ENCODE measurements around the gene CD200. TPM values are rescaled to one million over a fixed set of nuclear protein-coding genes. Genes with fewer than 3 reads are reported as not detected.

The CD200 gene
- total RNA-seq, 1 donor, result 3.3 TPM

DNA sequence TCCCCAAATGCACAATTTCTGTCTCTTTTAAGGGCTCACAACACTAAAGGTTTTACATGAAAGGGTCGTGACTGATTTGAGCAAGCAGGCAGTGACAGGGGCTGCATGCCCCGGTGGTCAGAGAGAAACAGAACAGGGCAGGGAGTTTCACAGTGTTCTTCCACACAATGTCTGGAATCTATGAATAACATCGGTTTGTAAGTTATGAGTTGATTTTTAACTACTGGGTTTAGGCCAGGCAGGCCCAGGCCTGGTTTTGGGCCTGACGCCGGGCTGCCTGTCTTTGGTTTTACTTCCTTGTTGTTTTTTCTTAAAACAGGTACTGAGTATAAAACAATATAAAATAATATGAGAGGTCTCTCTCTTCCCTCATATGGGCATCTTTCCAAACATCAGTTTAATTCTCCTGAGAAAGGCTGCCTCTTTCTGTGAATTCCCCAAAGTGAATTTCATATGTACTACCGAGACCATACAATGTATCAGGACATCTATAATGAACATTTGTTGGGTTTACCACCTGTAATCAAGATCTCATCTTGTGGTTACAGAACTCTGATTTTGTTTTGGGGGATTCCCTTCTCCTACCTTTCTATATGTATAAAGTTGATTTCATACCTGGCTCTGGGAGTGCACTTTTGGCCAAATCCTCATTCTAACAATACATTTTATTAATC lies 74.4 kb downstream of the CD200 start:
- TF ChIP-seq, protein P1, sequence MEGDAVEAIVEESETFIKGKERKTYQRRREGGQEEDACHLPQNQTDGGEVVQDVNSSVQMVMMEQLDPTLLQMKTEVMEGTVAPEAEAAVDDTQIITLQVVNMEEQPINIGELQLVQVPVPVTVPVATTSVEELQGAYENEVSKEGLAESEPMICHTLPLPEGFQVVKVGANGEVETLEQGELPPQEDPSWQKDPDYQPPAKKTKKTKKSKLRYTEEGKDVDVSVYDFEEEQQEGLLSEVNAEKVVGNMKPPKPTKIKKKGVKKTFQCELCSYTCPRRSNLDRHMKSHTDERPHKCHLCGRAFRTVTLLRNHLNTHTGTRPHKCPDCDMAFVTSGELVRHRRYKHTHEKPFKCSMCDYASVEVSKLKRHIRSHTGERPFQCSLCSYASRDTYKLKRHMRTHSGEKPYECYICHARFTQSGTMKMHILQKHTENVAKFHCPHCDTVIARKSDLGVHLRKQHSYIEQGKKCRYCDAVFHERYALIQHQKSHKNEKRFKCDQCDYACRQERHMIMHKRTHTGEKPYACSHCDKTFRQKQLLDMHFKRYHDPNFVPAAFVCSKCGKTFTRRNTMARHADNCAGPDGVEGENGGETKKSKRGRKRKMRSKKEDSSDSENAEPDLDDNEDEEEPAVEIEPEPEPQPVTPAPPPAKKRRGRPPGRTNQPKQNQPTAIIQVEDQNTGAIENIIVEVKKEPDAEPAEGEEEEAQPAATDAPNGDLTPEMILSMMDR (IDR thresholded peaks at IDR 0.05; ENCODE audit: insufficient read depth, low read length), result no peak
- no peak for DNase-seq (ENCODE audit: low read depth)
- H3K4me3 ChIP-seq (ENCODE audit: low read depth, low read length), result no peak overlapping the region

DNA sequence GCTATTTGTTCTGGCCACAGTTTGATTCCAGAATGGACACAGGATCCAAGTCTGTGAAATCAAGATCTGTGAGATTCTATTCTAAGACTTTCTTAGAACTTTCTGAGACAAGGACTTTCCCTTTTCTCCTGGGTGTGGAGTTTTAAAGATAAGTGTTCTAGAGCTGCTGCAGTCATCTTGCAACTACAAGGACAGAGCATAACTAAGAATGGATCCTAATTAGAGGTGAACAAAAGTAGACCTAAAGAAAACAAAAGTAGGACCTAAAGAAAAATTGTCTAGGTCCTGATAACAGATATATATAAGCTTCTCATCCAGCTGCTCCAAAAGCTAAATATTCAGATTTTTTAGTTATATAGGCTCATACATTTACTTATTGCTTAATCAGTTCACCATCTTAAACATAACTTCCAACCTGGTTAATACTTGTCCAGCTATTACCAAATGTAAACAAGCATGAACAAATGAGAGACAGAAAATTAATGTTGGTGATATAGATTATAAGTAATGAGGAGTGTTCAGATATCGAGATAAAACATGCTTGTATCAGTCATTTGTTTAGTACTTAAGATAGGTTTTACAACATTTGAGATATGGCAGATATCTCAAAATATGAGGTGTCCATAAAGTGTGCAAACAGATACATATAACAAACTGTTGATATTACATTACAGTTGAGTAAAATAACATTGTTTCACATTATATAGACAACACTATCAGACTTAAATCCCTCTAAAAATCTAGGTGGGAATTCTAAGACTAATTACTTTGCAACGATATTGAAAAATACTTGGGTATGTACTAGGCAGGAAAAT lies 75.1 kb downstream of the CD200 start:
- no peak overlapping the region for H3K4me3 ChIP-seq (ENCODE audit: low read depth, low read length)
- TF ChIP-seq, protein P1 (IDR thresholded peaks at IDR 0.05; ENCODE audit: insufficient read depth, low read length), result no peak
- DNase-seq (ENCODE audit: low read depth), result no peak

DNA sequence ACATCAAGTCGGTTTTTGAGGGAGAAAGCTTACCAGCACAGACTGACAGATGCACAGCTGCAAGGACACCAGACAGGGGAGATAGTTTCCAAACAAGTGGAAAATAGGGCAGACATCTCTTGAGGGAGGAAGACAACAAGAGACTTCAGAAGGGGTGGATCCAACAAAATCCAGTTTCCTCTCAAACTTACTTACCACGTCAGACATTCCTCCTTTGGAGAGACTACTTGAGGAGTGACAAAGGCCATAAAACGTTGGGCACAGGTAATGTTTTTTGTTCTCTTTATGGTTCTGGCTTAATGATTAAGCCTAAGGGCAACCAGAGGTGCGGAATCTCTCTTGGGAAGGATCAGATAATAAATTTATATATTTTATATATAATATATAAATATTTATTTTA lies 76.1 kb downstream of the CD200 start:
- TF ChIP-seq, protein P1 (IDR thresholded peaks at IDR 0.05; ENCODE audit: insufficient read depth, low read length), result no peak

DNA sequence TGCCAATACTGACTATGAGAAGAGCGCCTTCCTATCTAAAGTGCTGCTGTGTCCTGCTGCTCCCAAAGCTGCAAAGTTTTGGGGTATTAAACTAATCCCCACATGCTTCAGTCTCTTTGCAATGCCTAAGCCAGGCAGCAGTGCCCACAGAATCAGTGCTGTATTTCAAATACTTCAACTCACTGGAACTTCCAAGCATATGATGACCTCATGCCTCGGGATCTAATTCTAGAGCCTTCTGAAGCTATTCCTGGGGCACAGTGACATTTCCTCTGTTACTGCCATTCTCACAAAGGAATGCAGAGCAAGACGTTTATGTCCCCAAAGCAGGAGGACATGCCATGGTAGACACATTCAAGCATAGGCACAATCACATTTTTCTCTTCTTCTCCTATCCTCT lies 78.5 kb downstream of the CD200 start:
- H3K4me3 ChIP-seq (ENCODE audit: low read depth, low read length), result no peak overlapping the region
- no peak for DNase-seq (ENCODE audit: low read depth)
- TF ChIP-seq, protein P1 (IDR thresholded peaks at IDR 0.05; ENCODE audit: insufficient read depth, low read length), result no peak

More for the DNA sequence above, 76.1 kb downstream of the CD200 start:
- no peak overlapping the region for H3K4me3 ChIP-seq (ENCODE audit: low read depth, low read length)
- no peak for DNase-seq (ENCODE audit: low read depth)

Other genes starting within 250 kb of the CD200 start
- gene C3orf52, start 246.8 kb upstream of the CD200 start, total RNA-seq (ENCODE audit: low replicate concordance), result 4.4 and 10.7 TPM in 2 replicates
- gene GCSAM, start 199.9 kb upstream of the CD200 start, total RNA-seq (ENCODE audit: low replicate concordance), result not detected in 2 replicates
- gene SLC9C1, start 38.9 kb upstream of the CD200 start, total RNA-seq (ENCODE audit: low replicate concordance), result 0.33 and 0.45 TPM in 2 replicates
- gene BTLA, start 166.3 kb downstream of the CD200 start, total RNA-seq (ENCODE audit: low replicate concordance), result not detected in 2 replicates
- 80.4 and 90.4 TPM in 2 replicates for gene ATG3, start 228.8 kb downstream of the CD200 start, total RNA-seq (ENCODE audit: low replicate concordance)
- gene SLC35A5, start 228.9 kb downstream of the CD200 start, total RNA-seq (ENCODE audit: low replicate concordance), result 73.5 and 81.5 TPM in 2 replicates